Kidney (tissue), 14 donors: ENCODE measurements around the gene HSPG2. TPM values are rescaled to one million over a fixed set of nuclear protein-coding genes. Genes with fewer than 3 reads are reported as not detected.
A peak's percentile ranks its signal among the peaks of the same experiment; 100 is the strongest.
"Not testable (repeated sequence)": the region's sequence is repeated elsewhere in the genome, so short reads cannot be mapped to it uniquely, and the experiment has no call there.

Experiments used
- DNase-seq, 5 donors: peaks; one replicate each; pipeline ENCODE4 v3.0.0-alpha.2; 2013 to 2020
- FAIRE-seq: peaks from 2 replicates; lab custom pipeline; 2012; peaks lifted over from hg19 to GRCh38; lab: Jason Lieb, UNC
- H3K27ac ChIP-seq, 2 donors: one replicate each; pipeline ENCODE4 v1.7.0; 2013; ENCODE audit warnings: low read depth in 2 of 2, low read length in 2 of 2, inconsistent platforms in 1 of 2
- H3K27me3 ChIP-seq: one replicate; pipeline ENCODE4 v1.7.1; 2013; ENCODE audit warnings: low read length, inconsistent platforms; ENCODE audit not compliant: control insufficient read depth, insufficient read depth
- H3K36me3 ChIP-seq, 3 donors: one replicate each; pipeline versions ENCODE4 v1.7.0 to v1.7.1; 2013; ENCODE audit warnings: low read length in 3 of 3, control low read depth in 1 of 3, inconsistent platforms in 1 of 3; ENCODE audit not compliant: insufficient read depth in 3 of 3, control insufficient read depth in 2 of 3
- H3K4me1 ChIP-seq, 3 donors: one replicate each; pipeline versions ENCODE4 v1.7.0 to v1.7.1; 2013; ENCODE audit warnings: low read length in 3 of 3, inconsistent platforms in 1 of 3, low read depth in 1 of 3; ENCODE audit not compliant: control insufficient read depth in 2 of 3, insufficient read depth in 2 of 3
- H3K4me3 ChIP-seq, 3 donors: one replicate each; pipeline versions ENCODE4 v1.7.0 to v1.8.1; 2013; ENCODE audit warnings: low read length in 3 of 3, control low read depth in 1 of 3, inconsistent platforms in 1 of 3
- H3K9ac ChIP-seq, 3 donors: one replicate each; pipeline versions ENCODE4 v1.7.0 to v1.7.1; 2013; ENCODE audit warnings: low read length in 3 of 3, control low read depth in 1 of 3, inconsistent platforms in 1 of 3
- H3K9me3 ChIP-seq, 3 donors: one replicate each; pipeline versions ENCODE4 v1.7.0 to v1.7.1; 2013; ENCODE audit warnings: low read length in 3 of 3, control low read depth in 1 of 3, inconsistent platforms in 1 of 3; ENCODE audit not compliant: control insufficient read depth in 2 of 3, insufficient read depth in 1 of 3
- intact Hi-C: fragments of 100-400 bp; cut with DNase I; formaldehyde crosslinking; loops from one replicate; pipeline ENCODE4 v1.11.1; 2022
- polyA plus RNA-seq: library from polyadenylated mRNA; stranded (reverse); fragments of 350-450 nt; fragmentation: Illumina TruSeq; extraction: RNeasy Lipid Tissue Mini Kit (QIAGEN cat#74804); gene quantifications from one replicate; pipeline ENCODE4 v1.2.3, GENCODE V29; 2014; ENCODE audit warnings: low read depth, low replicate concordance; ENCODE audit not compliant: insufficient read depth
- total RNA-seq: library from RNA; stranded (reverse); fragmentation: NEBNext Ultra II Directional; extraction: Animal tissue kit (Norgen Biotek cat#: 25700); gene quantifications from one replicate; pipeline ENCODE4 v1.2.1, GENCODE V29; 2021
- TF ChIP-seq, protein P1 (sequence below): IDR thresholded peaks from 3 replicates; pipeline ENCODE4 v1.5.1; 2012; ENCODE audit warnings: mild to moderate bottlenecking, moderate library complexity, borderline replicate concordance; ENCODE audit not compliant: insufficient read depth; ENCODE audit errors: extremely low read depth
- donor health status: control.
- donor health status: control.
- donor health status: control.
- donor health status: control.
- donor health status: control.
- donor health status: DM: yes; HTN: yes; CAD: no.
- donor health status: Normal renal cell carcinoma (clear cell type).

HSPG2 gene
- total and polyA plus RNA-seq, 2 donors from 2014 or later, result 60.4 to 510 TPM

- no peak overlapping the region for H3K4me3 ChIP-seq
- peaks cover 0 to 59% (median 35%) of the 10 kb centered on the region in 3 donors for H3K4me1 ChIP-seq
- H3K9me3 ChIP-seq, result no peaks in the 10 kb centered on the region
- H3K27me3 ChIP-seq, result no peaks in the 10 kb centered on the region
- no peak overlapping the region for H3K9ac ChIP-seq
- no peaks in the 10 kb centered on the region for H3K36me3 ChIP-seq
- peak overlapping the region; percentile 37 to 79 for H3K27ac ChIP-seq
- TF ChIP-seq, protein P1, sequence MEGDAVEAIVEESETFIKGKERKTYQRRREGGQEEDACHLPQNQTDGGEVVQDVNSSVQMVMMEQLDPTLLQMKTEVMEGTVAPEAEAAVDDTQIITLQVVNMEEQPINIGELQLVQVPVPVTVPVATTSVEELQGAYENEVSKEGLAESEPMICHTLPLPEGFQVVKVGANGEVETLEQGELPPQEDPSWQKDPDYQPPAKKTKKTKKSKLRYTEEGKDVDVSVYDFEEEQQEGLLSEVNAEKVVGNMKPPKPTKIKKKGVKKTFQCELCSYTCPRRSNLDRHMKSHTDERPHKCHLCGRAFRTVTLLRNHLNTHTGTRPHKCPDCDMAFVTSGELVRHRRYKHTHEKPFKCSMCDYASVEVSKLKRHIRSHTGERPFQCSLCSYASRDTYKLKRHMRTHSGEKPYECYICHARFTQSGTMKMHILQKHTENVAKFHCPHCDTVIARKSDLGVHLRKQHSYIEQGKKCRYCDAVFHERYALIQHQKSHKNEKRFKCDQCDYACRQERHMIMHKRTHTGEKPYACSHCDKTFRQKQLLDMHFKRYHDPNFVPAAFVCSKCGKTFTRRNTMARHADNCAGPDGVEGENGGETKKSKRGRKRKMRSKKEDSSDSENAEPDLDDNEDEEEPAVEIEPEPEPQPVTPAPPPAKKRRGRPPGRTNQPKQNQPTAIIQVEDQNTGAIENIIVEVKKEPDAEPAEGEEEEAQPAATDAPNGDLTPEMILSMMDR, result no peak
- intact Hi-C loops, result no loop called here
- DNase-seq (peak in 4 of 5 donors; percentile 43 to 88 (median 63)), FAIRE-seq (no peak)
Observed at GRCh38 chr1:21909787-21910503, 27.2 kb downstream of the HSPG2 start.

DNA sequence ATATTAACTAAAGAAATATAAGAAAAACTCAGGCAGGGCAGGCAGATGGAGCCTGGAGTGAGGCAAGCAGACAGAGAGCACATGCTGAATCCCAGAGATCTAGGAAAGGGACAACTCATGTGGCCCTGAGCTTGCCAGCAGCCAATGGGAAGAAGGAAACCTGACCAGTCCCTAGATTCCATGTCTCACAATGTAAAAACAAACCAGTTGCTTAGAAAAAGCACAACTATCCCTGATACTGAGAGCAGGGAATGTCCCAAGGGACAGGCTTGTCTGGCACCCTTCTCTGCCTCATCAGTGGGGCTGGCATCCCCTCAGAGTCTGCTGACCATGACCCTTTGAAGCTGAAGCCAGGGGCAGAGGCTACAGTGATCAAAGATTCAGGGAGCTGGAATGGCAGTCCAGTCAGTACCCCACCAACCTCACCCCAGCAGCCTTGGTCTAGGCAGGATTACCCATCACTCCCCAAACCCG lies 27.8 kb downstream of the HSPG2 start:
- peak in 1 of 5 donors; percentile 61 for DNase-seq
- no peak for FAIRE-seq
- H3K36me3 ChIP-seq, result no peaks in the 10 kb centered on the region
- intact Hi-C loops, result no loop called here
- H3K4me1 ChIP-seq, result peaks cover 0 to 59% (median 33%) of the 10 kb centered on the region in 3 donors
- no peak overlapping the region for H3K4me3 ChIP-seq
- peak overlapping the region; percentile 37 to 79 for H3K27ac ChIP-seq
- TF ChIP-seq, protein P1, result no peak
- no peaks in the 10 kb centered on the region for H3K9me3 ChIP-seq
- H3K9ac ChIP-seq, result no peak overlapping the region
- no peaks in the 10 kb centered on the region for H3K27me3 ChIP-seq

GRCh38 chr1:21907737-21908534 lies 29.2 kb downstream of the HSPG2 start:
- H3K36me3 ChIP-seq, H3K9me3 ChIP-seq, H3K9ac ChIP-seq, H3K27me3 ChIP-seq, H3K4me3 ChIP-seq, FAIRE-seq, DNase-seq, intact Hi-C loops, H3K27ac ChIP-seq: not testable (repeated sequence)
- peaks cover 0 to 56% (median 28%) of the 10 kb centered on the region in 3 donors for H3K4me1 ChIP-seq

GRCh38 chr1:21907079-21907418 lies 30.1 kb downstream of the HSPG2 start:
- Histone ChIP-seq H3K4me3 (no peak overlapping the region), H3K9ac (no peak overlapping the region), H3K27me3 (no peaks in the 10 kb centered on the region), H3K4me1 (peaks cover 0 to 61% (median 27%) of the 10 kb centered on the region in 3 donors), H3K36me3 (no peaks in the 10 kb centered on the region), H3K9me3 (no peaks in the 10 kb centered on the region), H3K27ac (peak overlapping the region in 1 of 2 donors; percentile 77)
- TF ChIP-seq, protein P1, result no peak
- no peak for DNase-seq
- intact Hi-C loops, result no loop called here
- no peak for FAIRE-seq
